CD4-positive, alpha-beta T cell treated with Interleukin-4 for 1 hour (primary cell): ENCODE measurements around the gene CHKB.

Experiments
- DNase-seq, 2 donors: peaks; one replicate each; pipeline ENCODE4 v3.0.0-alpha.2; 2020 to 2022

CHKB gene

GRCh38 chr22:50597097-50597496 lies 14.4 kb upstream of the CHKB start:
- no peak for DNase-seq

DNA sequence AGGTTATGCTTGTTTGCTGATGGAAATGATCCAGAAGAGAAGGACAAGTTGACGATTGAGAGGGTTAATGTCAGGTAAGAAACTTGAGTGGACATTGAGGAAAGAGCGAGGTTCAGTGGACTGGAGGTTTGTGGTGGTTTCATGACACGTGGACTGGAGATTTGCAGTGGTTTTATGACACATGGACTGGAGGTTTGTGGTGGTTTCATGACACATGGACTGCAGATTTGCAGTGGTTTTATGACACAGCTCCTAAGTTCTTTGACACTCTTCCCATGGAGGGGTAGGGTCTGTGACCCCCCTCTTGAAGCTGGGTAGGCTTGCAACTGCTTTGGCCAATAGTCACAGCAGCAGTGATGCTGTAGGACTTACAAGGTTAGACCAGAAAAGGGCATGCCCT lies 12.5 kb upstream of the CHKB start:
- no peak for DNase-seq

GRCh38 chr22:50587407-50587806 lies 4.8 kb upstream of the CHKB start:
- DNase-seq: no peak

GRCh38 chr22:50586416-50586815 lies 3.8 kb upstream of the CHKB start:
- no peak for DNase-seq

GRCh38 chr22:50585781-50586180 lies 3.1 kb upstream of the CHKB start:
- no peak for DNase-seq

DNA sequence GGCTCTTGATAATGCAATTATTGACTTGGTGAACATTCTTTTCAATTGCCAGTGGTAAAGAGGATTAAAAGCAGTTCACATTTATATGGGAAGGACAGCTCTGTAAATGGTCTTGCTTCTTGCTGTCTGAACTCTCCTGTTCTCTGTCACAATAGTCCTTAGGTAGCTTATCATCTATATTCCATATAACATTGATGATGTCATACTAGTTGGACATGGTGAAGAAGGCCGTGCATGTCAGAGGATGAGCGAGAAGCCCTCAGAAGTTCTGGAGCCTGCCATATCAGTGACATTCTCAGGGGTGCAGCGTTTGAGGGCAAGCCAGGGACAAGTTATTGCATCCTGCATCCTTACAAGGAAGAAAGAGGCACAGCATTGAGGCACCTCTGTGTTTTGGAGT lies 2.6 kb upstream of the CHKB start:
- no peak for DNase-seq

DNA sequence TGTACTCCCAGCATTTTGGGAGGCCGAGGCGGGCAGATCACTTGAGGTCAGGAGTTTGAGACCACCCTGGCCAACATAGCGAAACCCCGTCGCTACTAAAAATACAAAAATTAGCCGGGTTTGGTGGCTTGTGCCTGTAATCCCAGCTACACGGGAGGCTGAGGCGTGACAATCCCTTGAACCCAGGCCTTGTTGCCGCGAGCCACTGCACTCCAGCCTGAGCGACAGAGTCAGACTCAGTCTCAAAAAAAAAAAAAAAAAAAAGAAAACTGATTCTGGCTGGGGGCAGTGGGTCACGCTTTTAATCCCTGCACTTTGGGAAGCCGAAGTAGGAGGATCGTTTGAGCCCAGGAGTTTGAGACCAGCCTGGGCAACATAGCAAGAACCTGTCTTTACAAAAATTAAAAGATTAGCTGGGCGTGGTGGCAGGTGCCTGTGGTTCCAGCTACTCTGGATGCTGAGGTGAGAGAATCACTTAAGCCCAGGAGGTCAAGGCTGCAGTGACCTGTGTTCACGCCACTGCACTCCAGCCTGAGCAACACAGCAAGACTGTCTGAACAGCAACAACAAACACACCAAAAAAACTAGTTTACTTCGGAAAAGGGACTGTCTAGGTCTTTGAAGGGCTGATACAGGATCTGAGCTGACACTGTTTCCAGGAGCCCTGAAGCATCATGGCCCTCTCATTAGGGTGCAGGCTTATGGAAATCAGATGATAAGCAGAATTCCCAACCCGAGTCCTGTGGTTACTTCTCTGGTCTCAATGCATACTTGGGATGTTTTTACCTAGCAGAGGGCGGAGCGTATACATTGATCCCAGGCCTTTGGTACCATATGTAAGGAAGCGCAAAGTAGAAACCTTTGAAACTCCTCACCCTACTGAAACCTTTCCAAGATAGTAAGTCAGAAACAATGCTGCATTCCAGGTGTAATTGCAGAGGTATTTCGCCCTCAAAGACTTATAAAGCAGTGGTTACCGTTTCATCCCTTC lies 1.8 kb upstream of the CHKB start:
- no peak for DNase-seq

DNA sequence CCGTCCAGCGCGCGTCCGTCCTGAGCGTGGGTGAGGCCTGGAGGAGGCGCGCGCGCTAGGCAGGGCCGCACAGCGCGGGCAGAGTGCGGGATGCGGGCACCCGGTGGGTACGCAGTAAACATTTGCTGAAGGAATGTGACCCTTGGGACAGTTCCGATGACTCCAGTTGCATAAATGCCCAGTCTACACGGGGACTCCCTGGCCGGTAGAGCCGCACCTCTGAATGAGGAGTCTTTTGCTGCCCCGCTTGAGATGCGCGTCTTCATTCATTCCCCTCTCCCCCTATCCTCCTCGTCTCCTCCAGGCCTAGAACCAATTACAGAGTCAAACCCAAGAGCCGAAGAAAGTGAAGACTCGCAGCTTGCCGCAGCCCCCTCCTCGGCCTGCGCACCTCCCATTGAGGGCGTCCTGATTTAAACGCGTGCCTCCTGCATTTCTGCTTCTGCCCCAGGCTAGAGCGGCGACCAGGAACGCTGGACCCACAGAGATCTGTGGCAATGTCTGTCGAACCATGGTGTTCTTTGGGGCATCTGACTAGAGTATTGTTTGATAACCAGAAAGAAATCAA lies 729 bp upstream of the CHKB start:
- no peak for DNase-seq

- no peak for DNase-seq
Observed at GRCh38 chr22:50581950-50582492, 628 bp downstream of the CHKB start.

DNA sequence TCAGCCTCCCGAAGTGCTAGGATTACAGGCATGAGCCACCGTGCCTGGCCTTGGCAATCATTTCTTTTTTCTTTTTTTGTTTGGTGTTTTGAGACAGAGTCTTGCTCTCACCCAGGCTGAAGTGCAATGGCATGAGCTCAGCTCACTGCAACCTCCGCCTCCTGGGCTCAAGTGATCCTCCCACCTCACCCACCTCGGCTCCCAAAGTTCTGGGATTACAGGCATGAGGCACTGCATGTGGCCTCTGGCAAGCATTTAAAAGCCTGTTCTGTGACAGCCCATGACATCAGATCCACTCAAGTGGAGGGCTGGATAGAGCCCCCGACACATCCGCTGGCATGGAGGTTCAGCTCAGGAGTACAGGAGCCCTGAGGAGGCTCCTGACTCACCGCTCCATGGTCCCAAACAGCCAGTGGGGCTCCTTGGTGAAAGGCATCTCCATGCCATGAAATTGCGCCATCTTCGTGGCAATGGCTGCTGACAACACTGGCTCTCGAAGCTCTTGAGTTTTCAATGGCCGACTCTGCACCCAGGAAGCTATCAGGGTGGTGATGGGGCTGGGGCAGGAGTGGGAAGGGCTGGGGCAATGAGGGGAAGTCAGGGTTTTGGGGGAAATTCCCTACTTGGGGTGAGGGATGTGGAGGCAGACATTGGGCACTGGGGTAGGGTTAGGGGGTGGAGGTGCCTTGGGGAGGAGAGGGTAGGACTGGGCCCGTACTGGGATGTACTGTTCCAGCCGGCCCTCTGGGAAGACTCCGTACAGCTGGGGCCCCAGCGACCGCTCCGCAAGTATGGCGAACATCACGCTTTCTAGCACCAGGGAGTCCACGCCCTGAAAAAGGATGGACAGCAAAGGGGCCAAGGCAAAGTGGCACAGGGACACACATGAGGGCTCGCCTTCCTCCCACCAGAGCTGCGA lies 1.4 kb downstream of the CHKB start:
- DNase-seq: no peak

DNA sequence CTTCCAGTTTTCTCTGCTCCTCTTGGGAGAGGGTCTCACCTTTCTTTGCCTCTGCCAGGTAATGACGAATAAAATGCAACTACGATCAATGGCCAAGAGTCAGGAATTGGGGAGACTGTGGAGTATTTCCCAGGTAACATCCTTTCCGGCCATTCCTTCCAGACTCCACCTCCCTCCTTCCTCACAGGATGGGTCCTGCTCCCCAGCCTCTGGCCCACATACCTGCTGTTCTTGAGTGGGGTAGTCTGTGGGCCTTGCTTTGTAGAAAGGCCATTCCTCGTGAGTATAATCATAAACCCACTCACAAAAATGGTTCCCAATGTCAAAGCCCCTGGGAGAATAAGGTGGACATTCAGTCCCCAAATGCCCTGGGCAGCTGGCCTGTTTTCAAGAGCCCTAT lies 2.9 kb downstream of the CHKB start:
- no peak for DNase-seq

GRCh38 chr22:50578776-50579310 lies 3.8 kb downstream of the CHKB start:
- no peak for DNase-seq

- no peak for DNase-seq
Observed at GRCh38 chr22:50577987-50578775, 4.5 kb downstream of the CHKB start, which contains the start of gene CPT1B. TSS of gene CPT1B (minus strand) at chr22:50578427. CDS start at chr22:50577915, 512 bp downstream.

DNA sequence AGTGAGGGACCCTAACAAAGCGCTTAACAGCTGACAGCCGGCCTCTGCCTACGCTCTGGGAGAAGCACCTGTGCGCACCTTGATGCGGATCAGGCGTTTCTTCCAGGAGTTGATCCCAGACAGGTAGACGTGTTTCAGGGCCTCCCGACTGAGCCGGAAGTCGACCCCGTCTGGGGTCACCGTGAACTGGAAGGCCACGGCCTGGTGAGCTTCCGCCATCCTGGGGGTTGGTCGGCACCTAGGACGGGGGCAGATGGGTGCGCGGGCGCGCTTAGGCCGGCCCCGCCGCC lies 5.0 kb downstream of the CHKB start:
- no peak for DNase-seq

- DNase-seq: no peak
Observed at GRCh38 chr22:50576806-50577696, 5.6 kb downstream of the CHKB start.

DNA sequence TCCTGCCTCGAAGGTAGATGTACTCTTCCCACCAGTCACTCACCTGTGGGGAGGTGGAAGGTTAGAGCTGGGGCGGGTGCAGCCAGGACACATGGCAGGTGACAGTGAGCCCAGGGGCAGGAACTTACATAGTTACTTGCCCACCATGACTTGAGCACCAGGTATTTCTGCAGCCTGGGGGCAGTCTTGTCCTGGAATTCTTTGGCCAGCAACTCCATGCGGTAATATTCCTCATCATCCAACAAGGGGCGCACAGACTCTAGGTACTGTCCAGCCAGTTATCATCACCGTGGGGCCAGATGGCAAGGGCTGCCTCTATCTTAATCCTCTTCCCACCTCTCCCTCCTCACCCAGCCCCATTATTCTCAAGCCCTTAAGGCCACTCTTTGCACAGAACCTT lies 6.6 kb downstream of the CHKB start:
- no peak for DNase-seq

DNA sequence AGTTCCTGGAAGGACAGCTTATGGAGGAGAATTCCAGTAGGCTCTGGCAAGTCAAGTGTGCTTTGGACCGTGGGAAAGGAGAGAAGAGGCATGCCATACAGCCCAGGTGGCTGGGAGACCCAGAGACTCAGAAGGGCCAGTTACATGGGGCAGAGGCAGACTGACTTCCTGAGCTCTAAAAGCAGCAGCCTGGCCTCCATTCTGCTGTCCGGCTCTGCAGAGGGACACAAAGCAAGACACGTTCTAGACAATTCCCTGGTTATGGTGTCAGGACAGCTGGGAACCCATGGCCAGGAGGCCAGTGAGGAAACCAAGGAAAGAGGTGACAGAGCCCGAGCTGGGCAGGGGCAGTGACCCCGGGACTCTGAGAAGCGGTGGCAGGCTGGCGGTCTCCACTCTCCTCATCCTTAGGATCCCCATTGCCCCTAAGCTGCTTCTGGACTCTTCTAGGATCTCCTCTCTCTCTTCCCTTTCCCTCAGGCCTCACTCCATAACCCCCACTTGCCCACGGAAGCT lies 7.2 kb downstream of the CHKB start:
- no peak for DNase-seq

DNA sequence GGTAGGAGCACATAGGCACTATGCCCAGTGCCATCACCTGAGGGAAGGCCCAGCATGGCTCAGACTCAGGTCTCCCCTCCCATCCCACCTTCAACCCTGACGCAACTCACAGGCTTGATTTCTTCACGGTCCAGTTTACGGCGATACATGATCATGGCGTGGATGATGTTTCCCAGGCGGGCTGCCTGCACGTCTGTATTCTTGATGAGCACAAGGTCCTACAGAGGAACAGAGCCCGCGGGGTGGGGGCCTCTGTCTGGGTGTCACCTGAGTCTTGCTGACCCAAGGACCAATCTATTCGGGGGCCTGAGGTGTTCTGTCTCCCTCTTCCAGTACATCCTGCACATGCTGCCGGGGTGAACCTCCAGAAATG lies 8.3 kb downstream of the CHKB start:
- DNase-seq: no peak

GRCh38 chr22:50573491-50574382 lies 8.9 kb downstream of the CHKB start:
- no peak for DNase-seq

GRCh38 chr22:50572965-50573364 lies 9.7 kb downstream of the CHKB start:
- no peak for DNase-seq
